Measurements from ENCODE around the gene PDGFB. TPM values are rescaled to one million over a fixed set of nuclear protein-coding genes. Genes with fewer than 3 reads are reported as not detected.
"Not testable (repeated sequence)": the region's sequence is repeated elsewhere in the genome, so short reads cannot be mapped to it uniquely, and the experiment has no call there.

Gene PDGFB
- polyA plus RNA-seq, 3 donors = 5.4 to 23.5 (median 18.0) TPM

GRCh38 chr22:39220450-39220849, 24.3 kb downstream of the PDGFB start:
- 95 to 99% (median 96%) methylated on average over 8 of the region's 8 CpGs for WGBS, 3 donors
- no peak overlapping the region for H3K27ac ChIP-seq (ENCODE audit: low read depth, low read length)

- 68 to 73% (median 69%) methylated on average over 16 of the region's 16 CpGs for WGBS, 3 donors
- H3K27ac ChIP-seq (ENCODE audit: low read depth, low read length) = no peak overlapping the region
Measured at GRCh38 chr22:39219071-39220039, 25.4 kb downstream of the PDGFB start.

GRCh38 chr22:39218432-39218831, 26.4 kb downstream of the PDGFB start:
- not testable (repeated sequence) for H3K27ac ChIP-seq (ENCODE audit: low read depth, low read length)
- whole genome bisulfite sequencing, 3 donors = 76 to 83% (median 81%) methylated on average over 5 to 6 of the region's 6 CpGs

GRCh38 chr22:39216143-39216490, 28.7 kb downstream of the PDGFB start:
- no peak overlapping the region for H3K27ac ChIP-seq (ENCODE audit: low read depth, low read length)
- WGBS, 3 donors = 87 to 91% (median 90%) methylated on average over 8 of the region's 8 CpGs

GRCh38 chr22:39215426-39216142, 29.2 kb downstream of the PDGFB start:
- WGBS, 3 donors = 60 to 61% (median 61%) methylated on average over 14 of the region's 14 CpGs
- peak overlapping the region; percentile 42 for H3K27ac ChIP-seq (ENCODE audit: low read depth, low read length)

- H3K27ac ChIP-seq (ENCODE audit: low read depth, low read length) = no peak overlapping the region
- 64 to 80% (median 69%) methylated on average over 6 of the region's 6 CpGs for WGBS, 3 donors
Measured at GRCh38 chr22:39215070-39215396, 29.7 kb downstream of the PDGFB start.

- no peak overlapping the region for H3K27ac ChIP-seq (ENCODE audit: low read depth, low read length)
- 59 to 69% (median 60%) methylated on average over 8 of the region's 8 CpGs for WGBS, 3 donors
Measured at GRCh38 chr22:39214383-39215069, 30.3 kb downstream of the PDGFB start.

- H3K27ac ChIP-seq (ENCODE audit: low read depth, low read length) = no peak overlapping the region
- WGBS, 3 donors = 72 to 84% (median 80%) methylated on average over 9 of the region's 9 CpGs
Measured at GRCh38 chr22:39214006-39214382, 30.8 kb downstream of the PDGFB start.

- WGBS, 3 donors = 49 to 81% (median 62%) methylated on average over 12 of the region's 12 CpGs
- no peak overlapping the region for H3K27ac ChIP-seq (ENCODE audit: low read depth, low read length)
Measured at GRCh38 chr22:39212721-39213376, 31.9 kb downstream of the PDGFB start.

GRCh38 chr22:39209756-39210155, 35.0 kb downstream of the PDGFB start:
- no peak overlapping the region for H3K27ac ChIP-seq (ENCODE audit: low read depth, low read length)

GRCh38 chr22:39208013-39208680, 36.6 kb downstream of the PDGFB start:
- no peak overlapping the region for H3K27ac ChIP-seq (ENCODE audit: low read depth, low read length)
- WGBS, 3 donors = 76 to 85% (median 82%) methylated on average over 11 of the region's 11 CpGs

More at GRCh38 chr22:39209756-39210155, 35.0 kb downstream of the PDGFB start:
- 80 to 94% (median 84%) methylated on average over 9 of the region's 9 CpGs for WGBS, 3 donors

- 28 to 72% (median 58%) methylated on average over 15 of the region's 15 CpGs for WGBS, 3 donors
- H3K27ac ChIP-seq (ENCODE audit: low read depth, low read length) = no peak overlapping the region
Measured at GRCh38 chr22:39207141-39208012, 37.4 kb downstream of the PDGFB start.

GRCh38 chr22:39206491-39206890, 38.3 kb downstream of the PDGFB start:
- no peak overlapping the region for H3K27ac ChIP-seq (ENCODE audit: low read depth, low read length)
- 90 to 94% (median 91%) methylated on average over 6 to 7 of the region's 7 CpGs for WGBS, 3 donors

- no peak overlapping the region for H3K27ac ChIP-seq (ENCODE audit: low read depth, low read length)
- 67 to 75% (median 73%) methylated on average over 8 of the region's 8 CpGs for WGBS, 3 donors
Measured at GRCh38 chr22:39205344-39206021, 39.3 kb downstream of the PDGFB start.

GRCh38 chr22:39204216-39204615, 40.6 kb downstream of the PDGFB start:
- 94 to 96% (median 95%) methylated on average over 8 of the region's 8 CpGs for WGBS, 3 donors
- H3K27ac ChIP-seq (ENCODE audit: low read depth, low read length) = no peak overlapping the region

GRCh38 chr22:39197578-39197977, 47.2 kb downstream of the PDGFB start:
- 91 to 92% (median 91%) methylated on average over 5 of the region's 5 CpGs for WGBS, 3 donors
- no peak overlapping the region for H3K27ac ChIP-seq (ENCODE audit: low read depth, low read length)

GRCh38 chr22:39194098-39194497, 50.7 kb downstream of the PDGFB start:
- no peak overlapping the region for H3K27ac ChIP-seq (ENCODE audit: low read depth, low read length)
- 0 to 87% (median 78%) methylated on average over 1 of the region's 1 CpG for WGBS, 3 donors
